H9 (cell line): ENCODE results near the gene IZUMO4. TPM values are rescaled to one million over a fixed set of nuclear protein-coding genes. Genes with fewer than 3 reads are reported as not detected.

ENCODE experiments used
- DNase-seq: peaks from one replicate; pipeline ENCODE4 v3.0.0-alpha.2; 2017
- H2AFZ ChIP-seq: one replicate; pipeline ENCODE4 v1.6.1; 2013; ENCODE audit warnings: mild to moderate bottlenecking, low read length, control low read depth, moderate library complexity
- H2AK5ac ChIP-seq: 2 replicates; pipeline ENCODE4 v1.6.1; 2013; ENCODE audit warnings: low read length, control low read depth, mixed read lengths; ENCODE audit not compliant: insufficient read length
- H2BK120ac ChIP-seq: one replicate; pipeline ENCODE4 v1.6.1; 2013; ENCODE audit warnings: low read depth, mild to moderate bottlenecking, low read length, control low read depth, inconsistent platforms; ENCODE audit not compliant: poor library complexity, severe bottlenecking
- H2BK12ac ChIP-seq: 2 replicates; pipeline ENCODE4 v1.6.1; 2013; ENCODE audit warnings: low read length, control low read depth, mixed read lengths, low read depth; ENCODE audit not compliant: insufficient read length
- H2BK15ac ChIP-seq: 2 replicates; pipeline ENCODE4 v1.6.1; 2013; ENCODE audit warnings: low read depth, low read length, control low read depth
- H2BK20ac ChIP-seq: one replicate; pipeline ENCODE4 v1.6.1; 2013; ENCODE audit warnings: low read depth, mild to moderate bottlenecking, low read length, control low read depth, inconsistent platforms; ENCODE audit not compliant: poor library complexity, severe bottlenecking
- H2BK5ac ChIP-seq: 2 replicates; pipeline ENCODE4 v1.6.1; 2013; ENCODE audit warnings: low read length, control low read depth, mixed read lengths; ENCODE audit not compliant: insufficient read length
- H3K14ac ChIP-seq: 2 replicates; pipeline ENCODE4 v1.6.1; 2013; ENCODE audit warnings: low read length, control low read depth; ENCODE audit not compliant: insufficient read depth
- H3K18ac ChIP-seq: 2 replicates; pipeline ENCODE4 v1.6.1; 2013; ENCODE audit warnings: low read depth, mild to moderate bottlenecking, mixed read lengths, low read length, control low read depth; ENCODE audit not compliant: insufficient read length
- H3K23ac ChIP-seq: 2 replicates; pipeline ENCODE4 v1.6.1; 2013; ENCODE audit warnings: low read length, control low read depth, mixed read lengths, low read depth; ENCODE audit not compliant: insufficient read length
- H3K23me2 ChIP-seq: 2 replicates; pipeline ENCODE4 v1.6.1; 2013; ENCODE audit warnings: low read depth, mild to moderate bottlenecking, mixed read lengths, low read length, control low read depth; ENCODE audit not compliant: insufficient read length, poor library complexity, severe bottlenecking
- H3K27ac ChIP-seq: 2 replicates; pipeline ENCODE4 v1.5.1; 2013; ENCODE audit warnings: low read length, control low read depth, mixed read lengths, low read depth; ENCODE audit not compliant: insufficient read length
- H3K27me3 ChIP-seq: 2 replicates; pipeline ENCODE4 v1.6.1; 2013; ENCODE audit warnings: low read length, control low read depth, inconsistent platforms; ENCODE audit not compliant: insufficient read depth
- H3K4ac ChIP-seq: 2 replicates; pipeline ENCODE4 v1.6.1; 2013; ENCODE audit warnings: low read depth, mild to moderate bottlenecking, control low read depth, inconsistent platforms, low read length, moderate library complexity
- H3K4me1 ChIP-seq: 2 replicates; pipeline ENCODE4 v1.6.1; 2013; ENCODE audit warnings: low read length, control low read depth, inconsistent platforms; ENCODE audit not compliant: insufficient read depth
- H3K4me2 ChIP-seq: 2 replicates; pipeline ENCODE4 v1.6.1; 2013; ENCODE audit warnings: low read length, control low read depth, mixed read lengths; ENCODE audit not compliant: insufficient read length, insufficient read depth
- H3K56ac ChIP-seq: 2 replicates; pipeline ENCODE4 v1.6.1; 2013; ENCODE audit warnings: low read depth, mild to moderate bottlenecking, mixed read lengths, low read length, control low read depth; ENCODE audit not compliant: insufficient read length
- H3K79me1 ChIP-seq: 2 replicates; pipeline ENCODE4 v1.6.1; 2013; ENCODE audit warnings: low read depth, mild to moderate bottlenecking, moderate library complexity, low read length, control low read depth, inconsistent platforms; ENCODE audit not compliant: insufficient read depth, poor library complexity, severe bottlenecking
- H3K79me2 ChIP-seq: 2 replicates; pipeline ENCODE4 v1.6.1; 2013; ENCODE audit warnings: low read length, control low read depth, inconsistent platforms; ENCODE audit not compliant: insufficient read depth
- H3K9ac ChIP-seq: 2 replicates; pipeline ENCODE4 v1.6.1; 2013; ENCODE audit warnings: low read length, control low read depth, mixed read lengths; ENCODE audit not compliant: insufficient read length; ENCODE audit errors: extremely low read depth
- H3K9me3 ChIP-seq: one replicate; pipeline ENCODE4 v1.6.1; 2013; ENCODE audit warnings: low read depth, low read length, inconsistent platforms; ENCODE audit not compliant: control insufficient read depth
- H3T11ph ChIP-seq: one replicate; pipeline ENCODE4 v1.6.1; 2013; ENCODE audit warnings: mild to moderate bottlenecking, low read length, control low read depth, inconsistent platforms
- H4K20me1 ChIP-seq: one replicate; pipeline ENCODE4 v1.6.1; 2013; ENCODE audit not compliant: control insufficient read depth, insufficient read length, insufficient read depth
- H4K5ac ChIP-seq: 2 replicates; pipeline ENCODE4 v1.6.1; 2013; ENCODE audit warnings: low read depth, mild to moderate bottlenecking, mixed read lengths, low read length, control low read depth; ENCODE audit not compliant: insufficient read length
- H4K8ac ChIP-seq: replicated peaks from 2 replicates; pipeline ENCODE4 v1.6.1; 2013; ENCODE audit warnings: low read length, control low read depth, mixed read lengths, low read depth; ENCODE audit not compliant: insufficient read length
- H4K91ac ChIP-seq: 2 replicates; pipeline ENCODE4 v1.6.1; 2013; ENCODE audit warnings: low read depth, mild to moderate bottlenecking, moderate library complexity, mixed read lengths, low read length, control low read depth; ENCODE audit not compliant: insufficient read length
- H3K27ac Mint-ChIP-seq, 3 experiments: 2 replicates in 2 of 3; 3 replicates in 1 of 3; pipeline ENCODE4 v1.8.0; 2020 to 2021; ENCODE audit warnings: mixed read lengths in 3 of 3, mild to moderate bottlenecking in 1 of 3, moderate library complexity in 1 of 3
- H3K27me3 Mint-ChIP-seq: 2 replicates; pipeline ENCODE4 v1.8.0; 2021; ENCODE audit warnings: low read depth, mild to moderate bottlenecking, moderate library complexity, mixed read lengths
- H3K36me3 Mint-ChIP-seq, 3 experiments: 2 replicates in 2 of 3; 3 replicates in 1 of 3; pipeline ENCODE4 v1.8.0; 2020 to 2021; ENCODE audit warnings: low read depth in 3 of 3, mixed read lengths in 3 of 3; ENCODE audit not compliant: insufficient read depth in 1 of 3
- H3K4me1 Mint-ChIP-seq, 2 experiments: 2 replicates each; pipeline ENCODE4 v1.8.0; 2020; ENCODE audit warnings: mixed read lengths in 2 of 2
- H3K4me3 Mint-ChIP-seq, 2 experiments: 2 replicates in 1 of 2; 3 replicates in 1 of 2; pipeline ENCODE4 v1.8.0; 2020 to 2021; ENCODE audit warnings: mild to moderate bottlenecking in 2 of 2, mixed read lengths in 2 of 2, moderate library complexity in 1 of 2
- H3K9me3 Mint-ChIP-seq, 2 experiments: 2 replicates in 1 of 2; 3 replicates in 1 of 2; pipeline ENCODE4 v1.8.0; 2020; ENCODE audit warnings: mild to moderate bottlenecking in 2 of 2, mixed read lengths in 2 of 2, moderate library complexity in 1 of 2
- WGBS: extraction: QIAGEN DNeasy Blood & Tissue Kit; methylation state at CpG from one replicate; pipeline ENCODE4 v1.1.7; 2013; ENCODE audit warnings: missing lambda C conversion rate, low lambda C conversion rate, mixed read lengths; ENCODE audit not compliant: insufficient read length; ENCODE audit errors: extremely low coverage; 5-methylcytosine and 5-hydroxymethylcytosine counted together
- total RNA-seq: library from RNA; stranded (reverse); gene quantifications from 2 replicates; pipeline ENCODE4 v1.2.1, GENCODE V29; 2021
- TF ChIP-seq, protein P1 (sequence below): fragments of 200-600 bp; sonication (generic); conservative IDR thresholded peaks from 3 replicates; pipeline ENCODE4 v1.8.0; 2021; ENCODE audit warnings: antibody characterized with exemption, mild to moderate bottlenecking

Gene IZUMO4
- total RNA-seq, 1 experiment from 2014 or later = 2.1 TPM

DNA sequence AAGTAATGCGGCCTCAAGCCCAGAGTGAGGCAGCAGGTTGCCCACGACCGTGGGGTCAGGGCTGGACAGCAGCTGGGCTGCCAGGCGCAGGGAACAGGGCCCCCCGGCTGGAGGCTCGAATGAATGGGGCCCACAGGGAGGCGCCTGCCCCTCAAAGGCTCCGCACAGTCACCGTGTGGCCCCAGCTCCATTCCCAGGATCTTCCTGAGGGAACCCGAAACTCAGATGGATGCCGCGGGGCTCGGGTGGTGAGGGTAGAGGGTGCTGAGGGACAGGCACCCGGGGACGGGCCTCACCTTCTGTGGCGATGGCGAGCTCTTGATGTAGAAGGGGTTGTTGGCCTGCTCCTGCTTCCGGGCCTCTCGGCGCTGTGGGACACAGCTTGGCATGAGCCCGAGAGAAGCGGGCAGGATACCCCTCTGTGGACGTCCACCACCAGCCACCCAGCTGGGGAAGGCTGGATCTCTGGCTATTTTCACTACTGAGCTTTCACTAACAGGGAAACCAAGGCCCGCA is 19.3 kb downstream of the IZUMO4 start:
- Histone ChIP-seq H3K27me3 (no peaks in the 10 kb centered on the region), H3K23me2 (no peaks in the 10 kb centered on the region), H3K18ac (no peak overlapping the region), H3K23ac (no peak overlapping the region), H2BK5ac (no peak overlapping the region), H2BK15ac (no peak overlapping the region), H2AK5ac (no peak overlapping the region), H2BK12ac (no peak overlapping the region), H3K79me1 (no peaks in the 10 kb centered on the region), H3K9me3 (no peaks in the 10 kb centered on the region), H4K20me1 (no peaks in the 10 kb centered on the region), H4K8ac (no peak overlapping the region), H3K4me1 (no peaks in the 10 kb centered on the region), H3K4ac (no peak overlapping the region), H3T11ph (no peak overlapping the region), H2BK20ac (no peak overlapping the region), H4K5ac (no peak overlapping the region), H4K91ac (no peak overlapping the region), H3K27ac (no peak overlapping the region), H3K14ac (no peak overlapping the region), H3K56ac (no peak overlapping the region), H3K9ac (no peak overlapping the region), H3K4me2 (no peak overlapping the region), H2BK120ac (no peak overlapping the region), H2AFZ (no peak overlapping the region), H3K79me2 (no peaks in the 10 kb centered on the region)
- WGBS = no CpG with 5 or more reads among the region's 24 CpGs
- Mint-ChIP-seq H3K27ac (no peak overlapping the region), H3K4me1 (no peaks in the 10 kb centered on the region), H3K36me3 (peaks cover 48 to 79% (median 79%) of the 10 kb centered on the region in 3 experiments), H3K27me3 (no peaks in the 10 kb centered on the region; the same call in 1 of the 2 replicates), H3K4me3 (no peak overlapping the region; a peak in 1 of 5 replicates), H3K9me3 (no peaks in the 10 kb centered on the region)
- no peak for DNase-seq
- TF ChIP-seq, protein P1, sequence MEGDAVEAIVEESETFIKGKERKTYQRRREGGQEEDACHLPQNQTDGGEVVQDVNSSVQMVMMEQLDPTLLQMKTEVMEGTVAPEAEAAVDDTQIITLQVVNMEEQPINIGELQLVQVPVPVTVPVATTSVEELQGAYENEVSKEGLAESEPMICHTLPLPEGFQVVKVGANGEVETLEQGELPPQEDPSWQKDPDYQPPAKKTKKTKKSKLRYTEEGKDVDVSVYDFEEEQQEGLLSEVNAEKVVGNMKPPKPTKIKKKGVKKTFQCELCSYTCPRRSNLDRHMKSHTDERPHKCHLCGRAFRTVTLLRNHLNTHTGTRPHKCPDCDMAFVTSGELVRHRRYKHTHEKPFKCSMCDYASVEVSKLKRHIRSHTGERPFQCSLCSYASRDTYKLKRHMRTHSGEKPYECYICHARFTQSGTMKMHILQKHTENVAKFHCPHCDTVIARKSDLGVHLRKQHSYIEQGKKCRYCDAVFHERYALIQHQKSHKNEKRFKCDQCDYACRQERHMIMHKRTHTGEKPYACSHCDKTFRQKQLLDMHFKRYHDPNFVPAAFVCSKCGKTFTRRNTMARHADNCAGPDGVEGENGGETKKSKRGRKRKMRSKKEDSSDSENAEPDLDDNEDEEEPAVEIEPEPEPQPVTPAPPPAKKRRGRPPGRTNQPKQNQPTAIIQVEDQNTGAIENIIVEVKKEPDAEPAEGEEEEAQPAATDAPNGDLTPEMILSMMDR = no peak
